Stimulated activated CD4-positive, alpha-beta T cell treated with anti-CD3 and anti-CD28 coated beads, Interleukin-15, amount 100 ng/mL, for 1 hour (primary cell): ENCODE data around the gene GGTA1.

Source experiments
- DNase-seq, 2 donors: peaks; one replicate each; pipeline ENCODE4 v3.0.0-alpha.2; 2020; ENCODE audit warnings: low read depth in 1 of 2, low spot score in 1 of 2

GGTA1 gene

DNA sequence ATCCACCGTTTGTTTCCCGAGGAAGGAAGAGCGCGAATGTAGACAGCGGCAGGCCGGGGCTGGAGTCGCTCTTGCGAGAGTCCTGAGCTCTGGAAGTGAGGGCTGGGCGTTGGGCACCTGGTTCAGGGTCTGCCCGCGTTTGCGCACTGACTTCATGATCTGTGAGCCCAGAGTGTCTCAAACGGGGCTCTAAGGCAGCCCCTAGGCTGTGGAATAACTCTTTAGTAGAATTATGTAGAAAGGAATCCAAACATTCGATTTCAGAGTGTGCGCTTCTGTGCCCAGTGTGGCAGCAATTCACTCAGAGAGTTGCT lies 478 bp upstream of the GGTA1 start:
- DNase-seq, result no peak

DNA sequence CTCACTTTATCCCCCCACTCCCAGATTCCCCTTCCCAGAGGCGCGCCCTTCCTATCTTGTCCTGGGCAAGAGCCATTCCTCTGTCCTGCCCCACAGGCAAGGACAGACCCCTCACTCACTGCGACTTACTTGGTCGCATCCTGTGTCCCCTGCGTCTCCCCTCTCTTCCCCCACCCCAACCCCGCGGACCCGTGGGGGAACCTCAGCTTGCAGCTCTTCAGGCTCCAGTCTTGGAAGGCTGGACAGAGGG lies 542 bp downstream of the GGTA1 start:
- no peak for DNase-seq

GRCh38 chr9:121498487-121499176 lies 1.0 kb downstream of the GGTA1 start:
- no peak for DNase-seq

DNA sequence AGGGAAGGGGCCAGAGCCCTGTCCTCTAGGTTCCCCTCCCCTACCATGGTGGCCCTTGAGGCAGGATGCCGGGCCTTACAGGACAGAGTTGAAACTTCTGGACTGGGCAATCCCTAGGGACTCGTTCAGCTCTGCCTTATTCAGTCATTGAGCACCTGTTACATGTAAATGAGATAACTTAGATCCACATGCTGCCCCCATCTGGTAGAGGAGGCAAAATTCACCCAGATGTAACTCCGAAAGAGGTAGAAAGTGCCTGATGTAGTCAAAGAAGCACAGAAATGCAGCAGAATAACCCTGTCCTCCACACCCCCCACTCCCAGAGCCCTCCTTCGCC lies 1.5 kb downstream of the GGTA1 start:
- DNase-seq, result no peak

GRCh38 chr9:121495976-121496375 lies 3.7 kb downstream of the GGTA1 start:
- DNase-seq, result no peak

- no peak for DNase-seq
Observed at GRCh38 chr9:121494192-121494591, 5.5 kb downstream of the GGTA1 start.

DNA sequence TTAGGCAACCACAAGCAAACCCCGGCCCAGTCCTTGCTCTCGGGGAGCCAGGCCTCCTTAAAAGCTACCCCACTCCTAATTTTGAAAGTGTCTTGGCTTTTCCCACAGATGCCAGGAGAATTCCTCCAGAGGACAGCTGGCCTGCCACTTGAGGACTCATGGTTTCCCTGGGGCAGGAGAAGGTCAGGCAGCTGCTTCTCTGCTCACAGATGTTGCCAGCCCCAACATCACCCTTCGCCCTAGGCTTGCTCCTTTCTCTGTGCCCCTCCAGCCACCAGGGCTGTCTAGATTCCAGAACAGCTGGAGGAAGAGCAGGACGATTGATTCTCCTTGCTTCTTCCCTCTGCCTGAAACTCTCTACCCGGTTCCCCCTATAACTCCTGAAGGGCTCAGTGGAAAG lies 8.5 kb downstream of the GGTA1 start:
- no peak for DNase-seq

- no peak for DNase-seq
Observed at GRCh38 chr9:121489344-121489743, 10.3 kb downstream of the GGTA1 start.

DNA sequence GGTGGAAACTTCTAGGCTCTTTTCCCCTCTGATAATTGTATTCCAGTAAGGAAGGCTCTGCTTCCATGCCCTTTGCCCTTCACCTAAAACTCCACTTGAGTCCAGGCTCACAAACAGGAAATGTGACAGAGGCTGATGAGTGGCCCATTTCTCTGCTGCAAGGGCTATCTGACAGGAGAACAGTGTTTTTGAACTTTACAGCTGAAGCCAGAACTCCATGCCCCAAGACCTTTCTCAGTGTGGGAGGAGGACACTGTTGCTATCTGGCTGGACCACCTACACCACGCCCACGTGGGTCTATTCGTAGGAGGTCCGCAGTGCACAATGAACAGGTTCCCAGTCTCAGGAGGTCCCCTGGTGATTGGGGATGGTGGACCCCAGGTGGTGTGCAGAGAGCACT lies 13.6 kb downstream of the GGTA1 start:
- DNase-seq, result no peak

DNA sequence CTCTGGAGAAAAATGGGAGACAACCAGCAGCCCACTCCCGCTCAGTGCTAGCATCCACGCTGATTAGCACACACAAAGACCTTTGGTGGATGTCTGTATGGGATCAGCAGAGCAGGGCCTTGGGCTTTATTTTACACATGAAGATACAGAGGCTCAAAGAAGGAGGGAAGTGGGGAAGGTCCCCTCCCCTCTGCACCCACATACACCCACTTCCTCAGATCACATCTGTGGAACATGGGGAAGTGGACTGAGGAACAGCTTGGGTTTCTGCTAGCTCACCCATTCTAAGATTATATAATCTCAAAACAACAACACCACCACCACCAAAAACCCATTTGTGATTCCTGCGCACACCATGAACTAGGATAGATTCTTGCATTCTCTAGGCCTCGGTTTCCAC lies 14.0 kb downstream of the GGTA1 start:
- DNase-seq, result no peak

DNA sequence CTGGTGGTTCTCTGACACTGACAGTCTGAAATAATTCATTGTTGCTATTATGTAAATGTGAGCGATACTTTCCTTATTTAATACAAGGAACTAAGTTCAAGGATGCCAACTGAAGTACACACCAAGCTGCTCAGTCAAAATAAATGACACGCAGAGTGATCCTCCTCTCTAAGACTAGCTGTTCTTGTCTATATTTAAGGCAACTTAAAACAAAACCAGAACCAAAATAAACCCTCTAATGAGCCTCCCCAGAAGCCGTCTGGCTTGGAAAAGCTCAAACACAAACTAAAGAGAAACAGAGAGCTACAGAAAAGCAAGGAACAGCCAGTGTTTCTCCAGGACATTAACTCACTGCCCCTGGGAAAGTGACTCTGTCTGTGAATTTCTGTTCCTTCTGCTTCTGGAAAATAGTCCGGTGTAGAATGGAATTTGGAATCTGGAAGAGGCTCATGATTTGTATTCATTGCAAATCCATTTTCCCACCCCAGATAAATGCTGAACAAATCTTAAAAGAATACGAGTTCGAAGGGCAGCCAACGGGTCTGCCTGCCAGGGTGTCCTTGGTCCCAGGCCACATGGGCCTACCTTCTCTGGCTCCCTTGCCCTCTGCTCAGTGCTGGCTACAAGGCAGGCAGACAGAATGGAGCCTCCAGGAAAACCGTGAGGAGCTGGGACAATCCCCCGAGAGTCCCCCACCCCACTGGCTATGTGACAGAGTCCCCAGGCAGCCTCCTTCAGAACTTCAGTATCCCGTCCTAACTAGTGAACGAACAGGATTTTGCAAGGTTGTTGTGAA lies 14.8 kb downstream of the GGTA1 start:
- DNase-seq, result no peak

- DNase-seq, result no peak
Observed at GRCh38 chr9:121483473-121484031, 16.1 kb downstream of the GGTA1 start.

DNA sequence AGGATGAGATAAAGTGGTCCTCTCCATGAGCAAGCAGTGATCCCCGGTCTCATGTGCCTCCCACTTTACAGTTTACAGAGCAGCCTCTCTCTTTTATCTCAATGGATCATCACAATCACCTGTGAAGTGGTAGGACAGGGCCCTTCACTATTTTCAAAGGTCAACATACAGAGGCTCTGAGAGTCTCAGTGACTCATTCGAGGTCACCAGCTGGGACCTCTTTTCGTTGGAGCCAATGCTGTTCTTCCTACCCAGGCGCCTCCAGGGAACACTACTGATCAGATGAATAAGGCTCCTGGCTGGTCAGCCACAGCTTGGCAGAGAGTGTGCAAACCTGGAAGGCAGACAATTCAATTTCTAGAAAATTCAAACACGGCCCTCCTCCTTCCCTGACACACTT lies 16.6 kb downstream of the GGTA1 start:
- no peak for DNase-seq

GRCh38 chr9:121478816-121479676 lies 20.6 kb downstream of the GGTA1 start:
- no peak for DNase-seq

DNA sequence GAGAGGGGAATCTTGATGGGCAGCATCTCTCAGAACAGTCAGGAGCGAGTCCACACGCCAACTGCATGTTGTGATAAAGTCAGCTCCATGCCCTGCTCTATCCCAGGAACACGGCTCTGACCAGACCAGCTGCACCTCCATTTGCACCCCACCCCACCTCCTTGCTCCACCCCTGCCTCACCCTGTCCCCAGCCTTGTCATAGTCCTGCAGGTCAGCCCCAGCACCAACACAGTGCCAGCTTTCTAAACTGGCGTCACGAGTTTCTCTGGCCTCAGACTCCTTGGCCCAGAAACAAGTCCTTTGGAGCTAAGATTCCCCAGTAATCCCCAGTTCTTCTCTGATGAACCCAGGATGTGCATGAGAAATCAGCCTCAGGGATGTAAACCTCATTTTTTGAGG lies 23.5 kb downstream of the GGTA1 start:
- no peak for DNase-seq

GRCh38 chr9:121474231-121474947 lies 25.3 kb downstream of the GGTA1 start:
- DNase-seq, result no peak

DNA sequence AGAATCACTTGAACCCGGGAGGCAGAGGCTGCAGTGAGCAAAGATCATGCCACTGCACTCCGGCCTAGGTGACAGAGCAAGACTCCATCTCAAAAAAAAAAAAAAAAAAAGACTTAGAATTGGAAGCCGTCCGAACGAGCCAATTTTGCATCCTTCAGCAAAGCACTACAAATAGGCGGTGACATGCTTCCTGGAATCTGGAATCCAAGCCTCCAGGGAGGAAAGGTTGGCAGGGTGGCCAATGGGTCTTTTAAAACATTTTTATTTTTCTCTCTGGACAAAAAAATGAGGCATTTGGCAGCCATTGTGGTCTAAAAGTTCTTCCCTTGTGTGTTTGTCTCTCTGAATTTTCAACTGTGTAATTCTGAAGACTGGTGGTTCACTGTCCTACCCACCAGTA lies 26.4 kb downstream of the GGTA1 start:
- no peak for DNase-seq

DNA sequence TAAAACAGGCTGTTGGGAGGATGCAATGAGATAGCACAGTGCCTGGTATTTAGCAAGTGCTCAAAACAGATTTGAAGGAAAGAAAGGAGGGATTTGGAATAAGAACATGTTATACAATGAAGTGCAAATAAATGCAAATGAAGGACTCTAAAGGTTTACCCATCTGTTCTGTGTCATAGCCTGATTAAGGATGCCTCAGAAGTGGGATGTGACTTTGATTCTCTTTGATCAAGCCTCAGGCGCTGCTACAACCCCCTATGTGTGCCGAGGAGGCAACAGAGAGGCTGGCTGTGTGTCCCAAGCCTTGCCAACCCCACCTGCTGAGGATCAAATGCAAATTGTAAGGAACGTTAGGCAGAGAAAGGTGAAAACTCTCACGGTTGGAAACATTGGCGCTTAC lies 27.2 kb downstream of the GGTA1 start:
- DNase-seq, result no peak

DNA sequence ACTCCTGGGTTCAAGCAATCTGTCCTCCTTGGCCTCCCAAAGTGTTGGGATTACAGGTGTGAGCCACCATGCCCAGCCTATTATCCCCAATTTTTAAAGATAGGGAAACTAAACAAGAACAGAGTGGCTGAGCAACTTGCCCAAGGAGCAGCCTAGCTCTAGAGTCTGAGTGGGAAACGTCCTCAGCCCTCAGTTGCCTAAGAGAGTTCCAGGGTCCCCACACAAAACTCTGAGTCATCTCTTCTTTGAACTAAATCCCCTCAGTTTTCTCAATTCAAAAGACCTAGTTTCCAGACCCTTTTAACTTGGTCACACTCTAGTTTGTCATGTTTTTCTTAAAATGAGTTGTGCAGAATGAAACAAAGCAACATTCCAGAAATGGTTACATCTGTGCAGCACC lies 33.5 kb downstream of the GGTA1 start:
- DNase-seq, result no peak

GRCh38 chr9:121464968-121465367 lies 34.7 kb downstream of the GGTA1 start:
- no peak for DNase-seq

DNA sequence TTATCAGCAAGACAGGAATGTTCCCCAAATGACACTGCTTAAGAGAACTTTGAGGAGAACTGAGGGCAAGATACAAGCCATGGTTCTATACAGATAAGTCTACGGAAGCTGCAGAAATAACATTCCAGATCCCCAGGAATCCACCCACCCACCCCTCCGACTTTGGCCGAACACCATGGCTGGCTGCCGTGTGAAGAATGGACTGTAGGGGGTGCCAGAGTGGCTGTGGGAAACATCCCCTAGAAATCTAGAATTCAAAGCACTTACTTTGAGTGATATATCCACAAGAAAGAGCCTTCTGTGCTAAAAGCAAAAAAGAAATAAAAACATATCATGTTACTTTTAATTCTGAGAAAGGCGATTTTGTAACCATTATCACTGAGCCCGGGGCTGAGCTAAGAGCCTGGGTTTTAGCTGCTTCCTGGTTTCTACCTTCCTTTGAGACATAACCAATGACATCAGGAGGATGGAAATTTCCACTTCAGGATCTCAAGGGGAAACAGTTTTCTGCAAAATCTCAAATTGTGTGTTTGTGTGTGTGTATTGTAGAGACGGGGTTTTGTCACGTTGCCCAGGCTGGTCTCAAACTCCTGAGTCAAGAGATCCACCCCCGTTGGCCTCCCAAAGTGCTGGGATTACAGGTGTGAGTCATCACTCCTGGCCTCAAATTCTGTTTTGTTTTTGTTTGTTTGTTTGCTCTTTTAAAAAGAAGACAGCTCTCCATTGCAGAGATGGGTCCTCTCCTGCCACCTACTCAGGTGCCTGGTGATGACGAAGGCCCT lies 36.4 kb downstream of the GGTA1 start:
- no peak for DNase-seq
